ENCODE data around the gene SLC26A2.

Gene SLC26A2

DNA sequence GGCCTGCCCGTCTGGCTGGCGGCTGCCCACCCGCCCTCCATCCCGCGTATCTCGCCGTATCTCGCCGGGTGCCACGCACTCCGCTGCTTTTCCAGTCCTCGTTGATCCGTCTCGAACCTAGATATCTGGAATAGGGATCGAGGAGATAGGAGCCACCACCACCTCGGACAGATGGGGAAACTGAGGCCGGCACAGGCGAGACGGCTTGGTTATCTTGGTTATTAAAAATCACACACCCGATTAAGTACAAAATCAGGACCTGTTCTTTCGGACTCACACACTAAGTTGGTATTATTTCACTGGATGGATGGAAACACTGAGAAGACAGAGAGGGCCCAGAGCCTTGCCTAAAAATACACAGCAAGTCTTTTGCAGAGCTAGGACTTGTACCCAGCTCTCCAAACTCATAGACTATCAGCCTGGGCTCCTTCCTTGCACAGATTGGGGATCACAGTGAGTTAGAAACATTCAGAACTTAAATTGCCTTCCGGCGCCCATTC lies 678 bp downstream of the SLC26A2 start:
- DNase-seq (ENCODE audit: low read depth, low spot score) = no peak

DNA sequence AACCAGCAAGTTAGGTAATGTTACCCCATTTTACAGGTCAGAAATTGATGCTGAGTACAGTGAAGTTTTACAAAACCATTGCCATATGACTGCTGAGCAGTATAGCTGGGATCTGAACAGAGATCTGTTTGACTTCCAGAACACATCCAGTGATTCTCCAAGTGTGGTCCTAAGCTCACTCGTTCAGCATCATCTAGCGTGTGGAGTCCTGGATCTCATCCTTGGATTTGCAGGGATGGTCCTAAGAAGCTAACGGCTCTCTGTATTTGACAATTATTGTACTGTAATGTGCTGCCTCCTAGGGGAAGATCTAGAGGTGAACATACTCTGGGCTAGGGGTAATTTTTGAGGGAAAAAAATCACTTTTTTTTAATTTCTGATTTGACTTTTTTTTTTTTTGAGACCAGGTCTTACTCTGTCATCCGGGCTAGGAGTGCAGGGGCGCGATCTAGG lies 1.4 kb downstream of the SLC26A2 start:
- DNase-seq (ENCODE audit: low read depth, low spot score) = peak; percentile 78

DNA sequence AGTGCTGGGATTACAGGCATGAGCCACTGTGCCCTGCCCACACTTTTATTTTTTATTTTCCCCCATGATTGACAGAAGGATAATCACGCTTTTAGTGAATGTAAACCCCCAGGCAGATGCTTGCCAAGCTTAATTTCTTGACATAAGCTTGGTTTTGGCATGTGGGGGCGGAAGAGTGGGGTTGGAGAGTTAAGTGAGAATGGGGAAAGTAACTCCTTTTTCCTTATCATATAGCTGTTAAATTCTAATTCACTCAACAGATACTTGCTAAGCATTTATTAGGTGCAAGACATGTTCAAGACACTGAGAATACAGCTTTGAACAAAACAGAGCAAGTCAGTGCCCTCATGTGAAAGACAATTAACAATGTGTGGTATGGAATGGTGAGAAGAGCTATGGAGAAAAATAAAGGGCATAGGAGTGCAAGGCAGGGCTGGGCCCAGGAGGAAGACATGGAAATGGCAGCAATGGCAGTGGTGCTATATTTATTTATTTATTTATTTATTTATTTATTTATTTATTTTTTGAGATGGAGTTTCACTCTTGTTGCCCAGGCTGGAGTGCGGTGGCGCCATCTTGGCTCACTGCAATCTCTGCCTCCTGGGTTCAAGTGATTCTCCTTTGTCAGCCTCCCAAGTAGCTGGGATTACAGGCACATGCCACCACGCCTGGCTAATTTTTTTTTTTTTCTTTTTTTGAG lies 2.2 kb downstream of the SLC26A2 start:
- DNase-seq (ENCODE audit: low read depth, low spot score) = no peak

DNA sequence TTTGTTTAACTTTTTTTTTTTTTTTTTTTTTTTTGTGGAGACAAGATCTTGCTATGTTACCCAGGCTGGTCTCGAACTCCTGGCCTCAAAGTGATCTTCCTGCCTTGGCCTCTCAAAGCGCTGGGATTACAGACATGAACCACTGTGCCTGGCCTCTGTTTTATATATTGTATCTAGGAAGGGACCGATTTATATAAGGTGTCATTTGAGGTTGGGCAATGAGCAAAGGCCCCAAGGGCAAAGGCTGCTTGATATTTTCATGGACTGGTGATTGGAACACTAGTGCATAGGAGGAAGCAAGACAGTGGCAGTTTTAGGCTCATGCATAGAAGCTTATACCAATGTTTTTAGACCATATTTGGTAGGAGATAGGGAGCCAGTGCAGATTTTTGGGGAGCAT lies 3.2 kb downstream of the SLC26A2 start:
- DNase-seq (ENCODE audit: low read depth, low spot score) = no peak

GRCh38 chr5:149966946-149967345 lies 6.4 kb downstream of the SLC26A2 start:
- DNase-seq (ENCODE audit: low read depth, low spot score) = no peak

DNA sequence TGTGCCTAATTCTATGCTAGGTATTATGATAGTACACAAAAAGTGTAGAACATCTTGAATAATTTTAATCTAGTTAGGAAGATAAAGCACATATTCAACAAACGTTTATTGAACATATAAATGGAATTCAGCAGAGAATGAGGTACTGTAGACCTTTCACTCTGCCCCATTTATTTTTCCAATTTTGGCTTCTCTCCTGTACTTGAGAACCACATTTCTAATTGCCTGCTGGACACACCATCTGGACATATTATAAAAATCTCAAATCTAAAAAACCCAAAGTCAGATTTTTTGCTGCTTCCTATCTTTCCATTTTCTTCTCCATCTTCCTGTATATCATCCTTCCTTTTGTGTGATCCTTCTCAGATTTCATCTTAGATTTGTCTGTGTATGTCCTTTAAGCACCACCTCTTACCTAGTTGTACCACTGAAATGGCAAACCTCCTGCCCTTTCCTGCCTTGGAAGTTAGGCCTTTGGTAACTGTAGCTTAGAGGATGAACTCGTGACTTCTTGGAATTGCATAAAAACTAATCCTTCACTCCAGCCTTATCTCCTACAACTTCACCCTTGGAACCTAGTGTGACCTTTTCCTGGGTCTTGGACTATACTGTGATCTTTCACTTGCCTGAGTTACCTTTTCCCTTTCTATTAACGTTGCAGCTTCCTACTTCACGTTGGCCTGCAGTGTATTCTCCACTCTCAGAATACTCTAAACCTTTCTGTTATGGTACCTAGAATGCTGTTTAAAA lies 8.8 kb downstream of the SLC26A2 start:
- no peak for DNase-seq (ENCODE audit: low read depth, low spot score)

GRCh38 chr5:149975409-149975808 lies 14.9 kb downstream of the SLC26A2 start:
- no peak for DNase-seq (ENCODE audit: low read depth, low spot score)

GRCh38 chr5:149979896-149980295 lies 19.3 kb downstream of the SLC26A2 start:
- DNase-seq (ENCODE audit: low read depth, low spot score) = no peak

GRCh38 chr5:149981206-149981605 lies 20.6 kb downstream of the SLC26A2 start:
- DNase-seq (ENCODE audit: low read depth, low spot score) = no peak

GRCh38 chr5:149982505-149982904 lies 21.9 kb downstream of the SLC26A2 start:
- no peak for DNase-seq (ENCODE audit: low read depth, low spot score)

DNA sequence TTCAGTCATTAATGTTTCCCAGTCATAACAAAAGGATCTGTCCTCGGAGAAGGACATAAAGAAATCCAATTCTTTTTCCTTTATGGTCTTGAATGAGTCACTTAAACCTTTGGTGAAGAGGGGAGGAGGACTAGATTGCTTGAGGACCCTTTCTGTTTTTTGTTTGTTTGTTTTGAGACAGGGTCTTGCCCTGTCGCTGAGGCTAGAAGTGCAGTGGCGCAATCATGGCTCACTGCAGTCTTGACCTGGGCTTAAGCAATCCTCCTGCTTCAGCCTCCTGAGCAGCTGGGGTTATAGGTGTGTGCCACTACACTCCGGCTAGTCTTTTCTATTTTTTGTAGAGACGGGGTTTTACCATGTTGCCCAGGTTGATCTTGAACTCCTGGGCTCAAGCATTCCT lies 27.6 kb downstream of the SLC26A2 start:
- DNase-seq (ENCODE audit: low read depth, low spot score) = no peak

- DNase-seq (ENCODE audit: low read depth, low spot score) = peak; percentile 87
Measured at GRCh38 chr5:149990518-149991376, 30.2 kb downstream of the SLC26A2 start.

- DNase-seq (ENCODE audit: low read depth, low spot score) = no peak
Measured at GRCh38 chr5:149993471-149993870, 32.9 kb downstream of the SLC26A2 start.

DNA sequence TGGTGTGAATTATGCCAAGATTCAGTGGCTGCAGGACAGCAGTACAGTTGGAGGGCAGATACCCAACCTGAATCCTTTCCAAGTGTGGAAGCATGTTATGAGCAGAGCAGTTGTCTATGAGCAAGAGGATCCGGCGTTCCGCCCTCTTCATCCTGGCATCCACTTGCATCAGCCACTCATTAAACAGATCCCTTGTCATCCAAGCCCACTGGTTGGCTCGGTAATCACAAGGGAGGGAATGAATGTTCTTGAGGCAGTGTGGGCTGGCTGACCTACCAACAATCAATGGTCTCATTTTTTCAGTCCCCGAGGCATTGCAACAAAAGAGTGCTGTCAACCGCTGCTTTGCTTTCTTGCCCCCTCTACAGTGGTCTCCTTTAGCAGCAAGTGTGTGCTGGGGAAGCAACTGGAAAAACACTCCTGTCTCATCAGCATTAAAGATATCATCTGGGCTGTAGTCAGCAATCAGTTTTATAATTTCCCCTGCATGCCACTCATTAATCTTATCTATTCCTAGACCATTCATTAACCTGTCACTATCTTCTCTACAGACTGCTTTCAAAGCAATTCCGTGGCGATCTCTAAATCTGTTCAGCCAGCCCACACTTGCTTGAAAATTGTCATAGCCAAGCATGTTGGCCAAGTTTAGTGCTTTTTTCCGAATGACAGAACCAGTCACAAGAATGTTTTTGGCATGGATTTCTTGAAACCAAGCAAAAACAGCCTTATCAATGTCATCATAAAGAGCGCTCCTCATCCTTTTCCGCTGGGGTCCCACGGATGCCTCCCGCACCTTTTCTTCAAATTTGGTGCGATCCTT lies 35.0 kb downstream of the SLC26A2 start:
- DNase-seq (ENCODE audit: low read depth, low spot score) = no peak

DNA sequence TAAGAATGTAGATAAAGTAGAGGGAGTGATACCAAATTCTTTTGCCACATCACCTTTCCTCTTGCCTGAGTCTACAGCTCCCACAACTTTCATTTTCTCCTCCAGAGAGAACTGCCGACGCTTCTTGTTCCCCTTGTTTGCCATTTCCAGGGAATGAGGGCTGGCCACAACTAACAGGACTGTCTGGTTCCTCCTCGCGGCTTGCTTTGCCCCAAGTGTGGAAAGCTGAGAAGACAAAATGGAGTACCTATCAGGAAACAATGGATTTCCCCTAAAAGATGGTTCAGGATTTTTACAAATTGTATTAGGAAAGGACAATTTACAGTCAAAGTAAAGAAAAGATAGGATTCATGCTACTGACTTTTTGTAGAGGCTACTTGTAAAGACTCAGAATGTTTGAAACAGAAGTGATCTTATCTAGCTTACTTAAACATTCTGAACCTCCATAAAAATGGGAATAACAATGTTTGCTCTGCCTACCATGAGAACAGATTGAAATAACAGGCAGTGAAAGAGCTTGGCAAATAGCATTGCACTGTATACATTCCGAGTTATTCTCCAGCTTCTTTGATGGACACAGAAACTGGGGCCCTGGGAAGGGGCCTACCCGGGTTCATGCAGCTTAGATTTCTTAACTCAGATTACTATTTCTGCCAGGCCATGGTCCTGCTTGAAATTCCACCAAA lies 35.8 kb downstream of the SLC26A2 start:
- no peak for DNase-seq (ENCODE audit: low read depth, low spot score)

GRCh38 chr5:149998281-149998680 lies 37.7 kb downstream of the SLC26A2 start:
- no peak for DNase-seq (ENCODE audit: low read depth, low spot score)

GRCh38 chr5:149999359-149999758 lies 38.8 kb downstream of the SLC26A2 start:
- no peak for DNase-seq (ENCODE audit: low read depth, low spot score)

DNA sequence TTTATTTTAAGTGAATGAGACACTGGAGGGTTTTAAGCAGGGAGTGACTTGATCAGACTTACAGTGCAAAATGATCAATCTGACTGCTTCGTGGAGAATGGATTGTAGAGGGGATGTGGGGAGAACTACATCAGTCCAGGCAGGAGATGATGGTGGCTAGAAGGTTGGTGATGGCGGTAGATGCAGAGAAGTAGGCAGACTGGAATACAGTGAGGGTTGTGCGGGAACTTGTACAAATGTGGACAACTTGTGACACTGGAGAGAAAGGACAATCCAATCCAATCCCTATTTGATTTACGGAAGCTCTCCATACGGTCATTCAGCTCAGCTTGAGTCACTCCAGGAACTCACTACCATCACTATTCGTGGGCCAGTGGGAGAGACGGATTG lies 39.3 kb downstream of the SLC26A2 start:
- no peak for DNase-seq (ENCODE audit: low read depth, low spot score)

- DNase-seq (ENCODE audit: low read depth, low spot score) = peak; percentile 98
Measured at GRCh38 chr5:150000256-150000989, 39.9 kb downstream of the SLC26A2 start, which contains the start of the genes HMGXB3 and TIGD6. HMGXB3 (plus strand) TSS chr5:150000739; CDS start chr5:150004853, 4,114 bp downstream. TIGD6 (minus strand) TSS chr5:150000654; CDS start chr5:149996348, 4,306 bp downstream.
